NCI-H226 (cell line): Measurements from ENCODE around the gene ANKH.
"Not testable (repeated sequence)": the region's sequence is repeated elsewhere in the genome, so short reads cannot be mapped to it uniquely, and the experiment has no call there.

Experiments
- DNase-seq: peaks from one replicate; pipeline ENCODE4 v3.0.0-alpha.2; 2015

The ANKH gene

GRCh38 chr5:14824499-14824898 is 47.1 kb downstream of the ANKH start:
- no peak for DNase-seq

- DNase-seq = no peak
Measured at GRCh38 chr5:14821100-14821845, 50.3 kb downstream of the ANKH start.

- DNase-seq = no peak
Measured at GRCh38 chr5:14818931-14819790, 52.4 kb downstream of the ANKH start.

- not testable (repeated sequence) for DNase-seq
Measured at GRCh38 chr5:14817762-14818136, 53.8 kb downstream of the ANKH start.

- peak; percentile 62 for DNase-seq
Measured at GRCh38 chr5:14816999-14817761, 54.4 kb downstream of the ANKH start.

GRCh38 chr5:14816374-14816998 is 55.1 kb downstream of the ANKH start:
- DNase-seq = no peak

GRCh38 chr5:14813747-14814146 is 57.8 kb downstream of the ANKH start:
- DNase-seq = no peak

- no peak for DNase-seq
Measured at GRCh38 chr5:14812166-14812565, 59.4 kb downstream of the ANKH start.

GRCh38 chr5:14810928-14811572 is 60.5 kb downstream of the ANKH start:
- no peak for DNase-seq

GRCh38 chr5:14810282-14810681 is 61.3 kb downstream of the ANKH start:
- no peak for DNase-seq

- DNase-seq = peak; percentile 73
Measured at GRCh38 chr5:14809369-14810155, 62.0 kb downstream of the ANKH start.

GRCh38 chr5:14807471-14807870 is 64.1 kb downstream of the ANKH start:
- DNase-seq = no peak

GRCh38 chr5:14806456-14806855 is 65.1 kb downstream of the ANKH start:
- no peak for DNase-seq

GRCh38 chr5:14802541-14802940 is 69.0 kb downstream of the ANKH start:
- DNase-seq = no peak

- no peak for DNase-seq
Measured at GRCh38 chr5:14801792-14802191, 69.8 kb downstream of the ANKH start.

- not testable (repeated sequence) for DNase-seq
Measured at GRCh38 chr5:14797385-14797784, 74.2 kb downstream of the ANKH start.

- DNase-seq = no peak
Measured at GRCh38 chr5:14794583-14795230, 76.9 kb downstream of the ANKH start.

GRCh38 chr5:14793851-14794250 is 77.7 kb downstream of the ANKH start:
- DNase-seq = no peak

GRCh38 chr5:14790911-14791310 is 80.7 kb downstream of the ANKH start:
- DNase-seq = no peak

GRCh38 chr5:14790220-14790619 is 81.4 kb downstream of the ANKH start:
- no peak for DNase-seq
